Muscle layer of duodenum (tissue), 2 donors: ENCODE data around the gene BMP8B.

ENCODE experiments used
- H3K27ac ChIP-seq: one replicate; pipeline ENCODE4 v1.7.0; 2013; ENCODE audit warnings: mild to moderate bottlenecking, low read length
- H3K27me3 ChIP-seq: one replicate; pipeline ENCODE4 v1.7.0; 2013; ENCODE audit warnings: low read depth, mild to moderate bottlenecking, control low read depth, low read length
- H3K36me3 ChIP-seq, 2 donors: one replicate each; pipeline ENCODE4 v1.7.0; 2013; ENCODE audit warnings: low read length in 2 of 2, control low read depth in 1 of 2, mild to moderate bottlenecking in 1 of 2; ENCODE audit not compliant: insufficient read depth in 2 of 2, control insufficient read depth in 1 of 2
- H3K4me1 ChIP-seq, 2 donors: one replicate each; pipeline ENCODE4 v1.7.0; 2013; ENCODE audit warnings: low read length in 2 of 2, mild to moderate bottlenecking in 2 of 2, control low read depth in 1 of 2, moderate library complexity in 1 of 2; ENCODE audit not compliant: insufficient read depth in 2 of 2, control insufficient read depth in 1 of 2
- H3K4me3 ChIP-seq, 2 donors: one replicate each; pipeline ENCODE4 v1.7.0; 2013; ENCODE audit warnings: low read length in 2 of 2, low read depth in 1 of 2, mild to moderate bottlenecking in 1 of 2
- H3K9me3 ChIP-seq, 2 donors: one replicate each; pipeline ENCODE4 v1.7.0; 2013; ENCODE audit warnings: low read length in 2 of 2, control low read depth in 1 of 2, mild to moderate bottlenecking in 1 of 2; ENCODE audit not compliant: control insufficient read depth in 1 of 2
- donor health status: healthy.

The BMP8B gene

DNA sequence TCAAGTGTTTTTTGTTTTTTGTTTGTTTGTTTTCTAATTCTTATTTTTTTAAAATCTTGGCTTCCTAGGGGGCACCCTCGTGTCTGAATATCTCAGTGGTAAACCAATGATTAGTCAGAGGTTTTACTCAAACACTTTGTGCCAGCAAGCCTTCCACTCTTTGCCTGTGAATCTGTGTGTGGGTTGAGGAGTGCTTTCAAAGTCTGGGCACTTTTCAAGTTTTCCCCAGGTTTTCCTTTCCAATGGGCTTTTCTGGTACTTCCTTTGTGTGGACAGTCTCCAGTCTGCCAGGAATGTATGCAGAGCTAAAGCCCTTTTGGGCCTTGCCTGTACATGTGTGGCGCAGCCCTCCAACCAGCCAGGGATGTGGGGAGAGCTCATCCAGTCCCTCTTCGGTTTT, 59.6 kb downstream of the BMP8B start:
- Histone ChIP-seq H3K4me3 (no peak overlapping the region), H3K27ac (no peak overlapping the region), H3K36me3 (no peaks in the 10 kb centered on the region), H3K27me3 (peaks cover 19% of the 10 kb centered on the region), H3K9me3 (no peaks in the 10 kb centered on the region), H3K4me1 (peaks cover 0 to 9% of the 10 kb centered on the region in 2 donors)

DNA sequence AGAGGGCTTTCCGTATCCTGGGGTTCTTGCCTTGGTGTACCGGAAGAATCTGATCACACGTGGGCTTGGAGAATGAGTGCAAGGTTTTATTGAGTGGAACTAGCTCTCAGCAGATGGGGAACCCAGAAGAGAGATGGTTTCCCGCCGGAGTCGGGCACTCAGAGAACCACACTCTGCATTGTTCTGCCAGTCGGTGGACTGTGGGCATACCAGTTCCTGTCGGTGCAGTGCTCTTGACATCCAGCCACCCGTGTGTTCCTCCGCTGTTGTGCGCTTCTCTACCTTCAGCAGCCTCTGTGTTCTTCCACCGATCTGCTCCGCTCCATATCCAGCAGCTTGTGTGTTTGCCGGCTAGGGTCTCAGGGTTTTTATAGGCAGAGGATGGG, 60.7 kb downstream of the BMP8B start:
- H3K9me3 ChIP-seq = no peaks in the 10 kb centered on the region
- no peak overlapping the region for H3K4me3 ChIP-seq
- no peaks in the 10 kb centered on the region for H3K4me1 ChIP-seq
- H3K36me3 ChIP-seq = no peaks in the 10 kb centered on the region
- no peak overlapping the region for H3K27ac ChIP-seq
- H3K27me3 ChIP-seq = peaks cover 19% of the 10 kb centered on the region

DNA sequence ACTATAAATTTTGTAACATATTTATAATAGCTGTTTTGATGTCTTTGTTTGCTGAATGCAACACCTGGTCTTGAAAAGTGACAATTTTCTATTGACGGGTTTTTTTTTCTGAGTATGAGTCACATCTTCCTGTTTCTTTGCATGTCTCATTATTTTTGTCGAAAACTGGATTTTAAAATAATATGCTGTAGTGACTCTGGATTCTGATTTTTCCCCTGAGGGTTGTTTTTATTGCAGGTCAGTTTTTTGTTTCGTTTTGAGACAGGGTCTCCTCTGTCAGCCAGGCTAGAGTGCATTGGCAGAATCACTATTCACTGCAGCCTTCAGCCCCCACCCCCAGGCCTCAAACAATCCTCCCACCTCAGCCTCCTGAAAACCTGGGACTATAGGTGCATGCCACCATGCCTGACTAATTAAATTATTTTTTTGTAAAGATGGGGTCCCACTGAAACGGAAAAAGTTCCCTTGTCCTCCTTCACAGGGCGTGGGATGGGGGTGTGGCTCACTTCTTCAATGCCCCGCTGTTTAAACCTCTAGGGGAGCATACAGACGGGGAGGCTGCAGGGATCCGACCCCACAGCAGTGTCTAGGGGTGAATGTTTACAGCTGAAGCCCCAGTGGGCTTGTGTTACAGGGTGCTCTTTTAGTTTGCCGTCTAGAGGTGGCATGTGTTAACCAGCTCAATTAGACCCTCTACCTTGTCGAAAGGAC, 61.3 kb downstream of the BMP8B start:
- Histone ChIP-seq H3K36me3 (no peaks in the 10 kb centered on the region), H3K27me3 (peaks cover 19% of the 10 kb centered on the region), H3K4me1 (no peaks in the 10 kb centered on the region), H3K4me3 (no peak overlapping the region), H3K27ac (no peak overlapping the region), H3K9me3 (no peaks in the 10 kb centered on the region)

DNA sequence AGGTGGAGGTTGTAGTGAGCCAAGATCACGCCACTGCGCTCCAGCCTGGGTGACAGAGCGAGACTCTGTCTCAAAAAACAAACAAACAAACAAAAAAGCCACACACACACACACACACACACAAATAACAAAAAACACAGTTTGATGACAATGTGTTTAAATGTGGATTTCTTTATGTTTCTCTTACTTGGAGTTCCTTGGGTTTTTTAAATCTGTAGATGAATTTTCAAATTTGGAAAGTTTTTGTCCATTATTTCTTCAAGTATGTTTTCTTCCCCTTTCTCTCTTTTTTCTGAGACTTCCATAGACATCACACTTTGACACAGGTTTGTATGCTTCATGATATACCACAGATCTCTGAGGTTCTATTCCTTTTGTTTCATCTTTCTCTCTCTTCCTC, 62.1 kb downstream of the BMP8B start:
- Histone ChIP-seq H3K9me3 (no peaks in the 10 kb centered on the region), H3K27me3 (peaks cover 19% of the 10 kb centered on the region), H3K4me1 (no peaks in the 10 kb centered on the region), H3K4me3 (no peak overlapping the region), H3K27ac (no peak overlapping the region), H3K36me3 (no peaks in the 10 kb centered on the region)

DNA sequence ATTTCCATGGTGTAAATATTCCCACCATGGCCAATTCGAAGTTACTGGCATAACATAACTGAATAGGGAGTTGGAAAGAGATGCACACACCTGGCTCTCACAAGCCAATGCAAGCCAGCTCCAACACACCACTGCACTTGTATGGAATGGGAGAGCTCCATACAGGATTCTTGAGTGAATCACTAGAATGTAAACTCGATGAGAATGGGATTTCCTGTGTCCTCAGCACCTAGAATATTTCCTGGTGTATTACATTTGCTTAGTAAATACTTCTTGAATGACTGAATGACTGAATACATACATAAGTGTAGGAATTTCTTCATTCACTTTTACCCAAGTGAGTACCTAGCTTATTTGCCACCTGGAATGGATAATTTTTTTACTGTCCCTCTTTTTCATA, 66.2 kb downstream of the BMP8B start:
- H3K27me3 ChIP-seq = peaks cover 7% of the 10 kb centered on the region
- no peaks in the 10 kb centered on the region for H3K36me3 ChIP-seq
- H3K4me3 ChIP-seq = no peak overlapping the region
- no peak overlapping the region for H3K27ac ChIP-seq
- H3K4me1 ChIP-seq = no peaks in the 10 kb centered on the region
- no peaks in the 10 kb centered on the region for H3K9me3 ChIP-seq

DNA sequence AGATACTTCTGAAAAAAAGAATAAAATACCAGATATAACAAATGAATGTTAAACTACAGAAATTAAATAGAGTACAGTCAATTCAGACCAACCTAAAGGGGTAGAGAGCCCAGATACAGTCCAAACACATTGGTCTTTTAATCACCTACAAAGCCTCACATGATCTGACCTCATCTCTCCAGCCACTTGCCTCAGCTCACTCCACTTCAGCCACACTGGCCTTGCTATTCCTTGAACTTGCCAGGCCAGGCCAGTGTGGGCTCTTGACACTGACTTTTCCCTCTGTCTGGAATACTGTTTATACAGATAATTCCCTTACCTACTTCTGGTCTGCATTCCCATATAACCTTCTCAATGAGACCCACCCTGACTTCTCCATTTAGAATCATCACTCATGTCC, 67.0 kb downstream of the BMP8B start:
- no peaks in the 10 kb centered on the region for H3K4me1 ChIP-seq
- H3K4me3 ChIP-seq = no peak overlapping the region
- no peaks in the 10 kb centered on the region for H3K36me3 ChIP-seq
- H3K27me3 ChIP-seq = peaks cover 7% of the 10 kb centered on the region
- H3K9me3 ChIP-seq = no peaks in the 10 kb centered on the region
- no peak overlapping the region for H3K27ac ChIP-seq

DNA sequence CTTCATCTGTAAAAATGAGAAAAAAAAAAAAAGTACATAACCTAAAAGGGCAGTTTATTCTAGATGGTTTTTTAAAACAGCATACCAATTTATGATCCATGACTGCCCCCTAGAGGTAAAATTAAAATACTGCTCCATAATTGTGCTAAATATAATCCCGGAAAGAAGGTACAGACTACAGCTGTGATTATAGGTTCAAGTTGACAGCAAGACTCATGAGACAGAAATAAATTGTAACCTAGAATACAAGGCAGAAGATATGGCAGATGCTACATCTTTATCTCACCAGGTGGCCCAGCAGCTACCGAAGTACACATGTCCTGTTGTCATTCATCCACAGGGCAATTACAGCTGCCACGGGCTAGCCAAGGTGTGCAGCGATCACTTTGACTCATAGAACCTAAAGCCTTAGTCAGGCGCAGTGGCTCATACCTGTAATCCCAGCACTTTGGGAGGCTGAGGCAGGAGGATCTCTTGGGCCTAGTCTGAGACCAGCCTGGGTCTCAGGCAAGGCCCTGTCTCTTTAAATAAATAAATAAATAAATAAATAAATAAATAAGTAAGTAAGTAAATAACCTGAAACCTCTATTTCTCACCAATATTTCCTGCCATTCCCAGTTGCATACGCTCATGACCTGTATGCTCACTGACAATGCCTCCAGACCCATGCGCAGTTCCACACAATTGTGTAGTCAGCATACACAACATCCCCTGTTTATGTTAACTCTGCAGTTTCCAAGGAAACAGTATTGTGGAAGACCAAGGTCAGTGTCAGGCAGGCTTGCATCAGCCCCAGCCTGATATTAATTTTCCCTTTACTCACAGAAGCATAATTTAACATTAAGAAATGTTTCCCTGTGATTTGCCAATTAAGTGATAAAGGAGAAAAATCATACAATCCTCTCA, 68.3 kb downstream of the BMP8B start:
- no peaks in the 10 kb centered on the region for H3K9me3 ChIP-seq
- H3K36me3 ChIP-seq = no peaks in the 10 kb centered on the region
- no peaks in the 10 kb centered on the region for H3K4me1 ChIP-seq
- H3K27me3 ChIP-seq = peaks cover 7% of the 10 kb centered on the region
- H3K4me3 ChIP-seq = no peak overlapping the region
- no peak overlapping the region for H3K27ac ChIP-seq

DNA sequence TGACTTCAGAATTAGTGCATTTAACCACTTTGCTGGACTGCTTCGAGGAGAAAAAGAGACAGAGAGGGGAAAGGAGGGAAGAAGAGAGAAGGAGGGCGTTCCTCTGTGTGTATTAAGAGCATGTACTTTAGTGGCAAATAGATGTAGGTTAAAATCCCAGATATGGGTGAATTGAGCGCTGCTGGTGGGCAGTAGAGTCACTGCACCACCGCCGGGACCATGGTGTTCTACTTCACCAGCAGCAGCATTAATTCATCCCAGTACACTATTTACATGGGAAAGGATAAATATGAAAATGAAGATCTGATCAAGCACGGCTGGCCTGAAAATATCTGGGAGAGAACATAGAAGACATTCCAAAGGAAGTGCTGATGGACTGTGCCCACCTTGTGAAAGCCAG, 70.9 kb downstream of the BMP8B start:
- Histone ChIP-seq H3K4me3 (no peak overlapping the region), H3K27me3 (peaks cover 7% of the 10 kb centered on the region), H3K27ac (no peak overlapping the region), H3K4me1 (no peaks in the 10 kb centered on the region), H3K9me3 (no peaks in the 10 kb centered on the region), H3K36me3 (no peaks in the 10 kb centered on the region)

DNA sequence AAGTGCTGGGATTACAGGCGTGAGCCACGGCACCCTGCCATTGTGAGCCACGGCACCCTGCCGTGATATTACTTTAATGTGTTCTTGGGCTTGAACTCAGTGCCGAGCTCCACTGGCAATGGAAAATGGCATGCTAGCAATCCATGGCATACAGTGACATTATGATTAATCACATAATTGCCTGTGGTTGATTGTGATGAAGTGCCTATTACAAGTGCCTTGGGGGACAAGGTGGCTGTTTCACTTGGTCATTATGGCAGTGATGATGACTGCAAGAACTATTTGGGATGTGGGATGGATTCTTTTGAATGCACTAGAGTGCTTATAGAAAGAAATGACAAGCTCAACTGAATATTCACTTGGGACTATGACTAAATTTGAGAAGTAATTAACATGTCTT, 75.1 kb downstream of the BMP8B start:
- Histone ChIP-seq H3K27me3 (peaks cover 7% of the 10 kb centered on the region), H3K4me1 (no peaks in the 10 kb centered on the region), H3K27ac (no peak overlapping the region), H3K9me3 (no peaks in the 10 kb centered on the region), H3K4me3 (no peak overlapping the region), H3K36me3 (no peaks in the 10 kb centered on the region)

DNA sequence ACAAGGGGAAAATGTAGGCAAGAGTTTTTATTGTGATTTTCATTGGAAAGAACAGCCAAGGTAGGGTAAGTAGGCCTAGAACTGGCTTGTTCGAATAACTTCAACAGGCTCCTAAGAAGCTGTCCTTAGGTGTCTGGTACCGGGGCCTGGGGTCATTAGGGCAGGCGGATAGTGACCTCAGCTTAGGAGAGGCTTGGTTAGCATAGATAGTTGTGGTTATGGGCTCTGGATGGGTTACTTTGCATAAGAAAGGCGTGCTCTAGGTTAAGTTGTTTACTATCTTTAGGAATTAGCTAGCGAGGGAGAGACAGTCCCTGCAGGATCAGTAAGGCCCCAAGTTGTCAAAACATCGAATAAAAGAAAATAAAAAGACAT, 76.7 kb downstream of the BMP8B start:
- Histone ChIP-seq H3K4me1 (no peaks in the 10 kb centered on the region), H3K4me3 (no peak overlapping the region), H3K27ac (no peak overlapping the region), H3K9me3 (no peaks in the 10 kb centered on the region), H3K27me3 (no peaks in the 10 kb centered on the region), H3K36me3 (no peaks in the 10 kb centered on the region)

DNA sequence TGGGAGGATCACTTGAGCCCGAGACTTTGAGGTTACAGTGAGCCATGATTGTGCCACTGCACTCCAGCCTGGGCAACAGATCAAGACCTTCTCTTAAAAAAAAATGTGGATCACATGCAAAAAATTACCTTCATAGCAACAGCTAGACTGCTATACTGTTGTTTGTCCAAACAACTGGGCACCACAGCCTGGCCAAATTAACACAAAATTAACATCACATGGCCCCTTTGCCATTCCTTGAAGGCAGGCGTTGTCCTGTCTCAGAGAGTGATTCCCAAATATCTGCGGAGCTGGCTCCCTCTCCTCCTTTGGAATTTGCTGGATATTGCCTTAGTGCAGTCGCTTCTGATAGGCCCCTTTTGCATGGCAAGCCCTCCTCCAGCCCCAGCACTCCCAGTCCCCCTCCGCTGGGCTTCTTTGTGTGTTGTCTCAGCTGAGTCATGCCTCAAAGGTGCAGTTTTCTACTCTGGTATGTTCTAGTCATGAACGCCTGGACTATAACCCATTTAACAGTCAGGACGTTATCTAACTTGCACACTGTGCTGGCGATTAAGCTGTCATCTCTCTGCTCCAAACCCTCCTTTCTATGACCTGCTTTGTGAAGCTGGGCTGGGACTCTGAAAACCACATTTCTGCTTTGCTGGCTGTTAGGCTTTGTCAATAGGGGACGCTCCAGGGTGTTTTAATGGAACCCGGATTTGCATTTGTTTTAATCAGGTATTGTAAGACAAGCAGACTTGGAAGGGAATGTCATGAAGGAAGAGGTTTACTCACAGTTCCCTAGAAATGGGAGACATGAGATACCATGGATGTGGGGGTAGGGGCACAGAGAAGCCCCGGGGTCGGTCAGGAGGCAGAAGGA, 77.3 kb downstream of the BMP8B start:
- H3K36me3 ChIP-seq = no peaks in the 10 kb centered on the region
- no peaks in the 10 kb centered on the region for H3K9me3 ChIP-seq
- no peak overlapping the region for H3K4me3 ChIP-seq
- H3K4me1 ChIP-seq = no peaks in the 10 kb centered on the region
- no peak overlapping the region for H3K27ac ChIP-seq
- H3K27me3 ChIP-seq = no peaks in the 10 kb centered on the region
